DOHH2 (cell line): ENCODE measurements around the gene PARP1.

Source experiments
- EZH2phosphoT487 ChIP-seq: fragments of 200-600 bp; sonication (generic); IDR thresholded peaks from 2 replicates; pipeline ENCODE4 v1.6.1; 2017; ENCODE audit warnings: borderline replicate concordance, mild to moderate bottlenecking, antibody characterized with exemption, low read length, moderate library complexity, mixed read lengths
- TF ChIP-seq, protein P1 (sequence below): fragments of 200-600 bp; sonication (generic); IDR thresholded peaks from one replicate; pipeline ENCODE4 v1.5.1; 2014; ENCODE audit warnings: antibody characterized with exemption, mild to moderate bottlenecking, low read depth, low read length; ENCODE audit not compliant: poor library complexity, severe bottlenecking

DNA sequence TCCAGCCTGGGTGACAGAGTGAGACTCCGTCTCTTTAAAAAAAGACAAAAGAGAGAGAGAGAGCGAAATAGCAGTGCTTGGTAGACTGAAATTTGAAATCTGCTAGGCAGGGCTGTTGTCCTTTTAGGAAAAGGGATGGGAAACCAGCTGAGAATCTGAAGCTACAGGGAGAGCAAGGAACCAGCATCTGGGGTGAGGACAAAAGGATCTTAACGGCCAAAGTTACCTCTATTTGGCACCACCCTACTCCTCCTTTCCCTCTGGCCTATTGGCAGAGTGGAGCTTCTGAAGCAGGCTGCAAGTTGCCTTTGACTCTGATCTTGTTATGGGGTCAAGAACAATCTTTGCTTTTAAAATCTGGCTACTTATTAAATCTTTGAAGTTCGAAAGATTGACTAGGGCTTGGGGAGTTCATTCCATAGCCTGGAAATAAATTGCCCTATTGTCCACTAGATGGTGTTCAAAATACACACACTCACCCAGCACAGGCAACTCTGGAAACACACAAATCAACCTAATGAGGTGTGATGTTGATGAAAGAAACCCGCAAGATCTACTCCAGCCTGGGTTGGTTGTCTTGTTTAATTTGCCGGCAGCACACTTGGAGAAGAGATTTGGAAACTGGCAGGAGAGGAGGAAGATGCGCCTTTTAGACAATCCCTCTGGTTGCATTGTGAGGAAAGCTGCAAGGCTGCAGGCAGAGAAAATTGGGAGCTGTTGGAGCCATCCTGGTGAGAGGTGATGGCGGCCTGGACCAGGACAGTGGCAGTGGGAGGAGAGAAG, 16.5 kb upstream of the PARP1 start:
- TF ChIP-seq, protein P1, sequence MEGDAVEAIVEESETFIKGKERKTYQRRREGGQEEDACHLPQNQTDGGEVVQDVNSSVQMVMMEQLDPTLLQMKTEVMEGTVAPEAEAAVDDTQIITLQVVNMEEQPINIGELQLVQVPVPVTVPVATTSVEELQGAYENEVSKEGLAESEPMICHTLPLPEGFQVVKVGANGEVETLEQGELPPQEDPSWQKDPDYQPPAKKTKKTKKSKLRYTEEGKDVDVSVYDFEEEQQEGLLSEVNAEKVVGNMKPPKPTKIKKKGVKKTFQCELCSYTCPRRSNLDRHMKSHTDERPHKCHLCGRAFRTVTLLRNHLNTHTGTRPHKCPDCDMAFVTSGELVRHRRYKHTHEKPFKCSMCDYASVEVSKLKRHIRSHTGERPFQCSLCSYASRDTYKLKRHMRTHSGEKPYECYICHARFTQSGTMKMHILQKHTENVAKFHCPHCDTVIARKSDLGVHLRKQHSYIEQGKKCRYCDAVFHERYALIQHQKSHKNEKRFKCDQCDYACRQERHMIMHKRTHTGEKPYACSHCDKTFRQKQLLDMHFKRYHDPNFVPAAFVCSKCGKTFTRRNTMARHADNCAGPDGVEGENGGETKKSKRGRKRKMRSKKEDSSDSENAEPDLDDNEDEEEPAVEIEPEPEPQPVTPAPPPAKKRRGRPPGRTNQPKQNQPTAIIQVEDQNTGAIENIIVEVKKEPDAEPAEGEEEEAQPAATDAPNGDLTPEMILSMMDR, result peak; percentile 84
- no peak for TF ChIP-seq EZH2phosphoT487
